ENCODE measurements around the gene URGCP. TPM values are rescaled to one million over a fixed set of nuclear protein-coding genes. Genes with fewer than 3 reads are reported as not detected.

URGCP gene
- total RNA-seq, 1 donor = 38.9 TPM

DNA sequence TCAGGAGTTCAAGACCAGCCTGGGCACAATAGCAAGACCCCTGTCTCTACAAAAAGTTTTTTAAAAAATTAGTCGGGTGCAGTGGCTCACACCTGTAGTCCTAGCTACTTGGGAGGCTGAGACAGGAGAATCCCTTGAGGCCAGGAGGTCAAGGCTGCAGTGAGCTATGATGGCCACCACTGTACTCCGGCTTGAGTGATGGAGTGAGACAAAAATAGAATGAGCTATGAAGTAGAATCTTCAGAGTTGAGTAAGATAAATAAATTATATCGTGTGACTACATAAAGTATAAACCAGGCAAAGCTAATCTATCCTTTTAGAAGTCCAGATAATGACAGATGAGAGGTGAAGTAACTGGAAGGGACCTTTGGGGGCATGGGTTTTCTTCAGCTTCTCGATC, 21.8 kb downstream of the URGCP start:
- TF ChIP-seq, protein P1, sequence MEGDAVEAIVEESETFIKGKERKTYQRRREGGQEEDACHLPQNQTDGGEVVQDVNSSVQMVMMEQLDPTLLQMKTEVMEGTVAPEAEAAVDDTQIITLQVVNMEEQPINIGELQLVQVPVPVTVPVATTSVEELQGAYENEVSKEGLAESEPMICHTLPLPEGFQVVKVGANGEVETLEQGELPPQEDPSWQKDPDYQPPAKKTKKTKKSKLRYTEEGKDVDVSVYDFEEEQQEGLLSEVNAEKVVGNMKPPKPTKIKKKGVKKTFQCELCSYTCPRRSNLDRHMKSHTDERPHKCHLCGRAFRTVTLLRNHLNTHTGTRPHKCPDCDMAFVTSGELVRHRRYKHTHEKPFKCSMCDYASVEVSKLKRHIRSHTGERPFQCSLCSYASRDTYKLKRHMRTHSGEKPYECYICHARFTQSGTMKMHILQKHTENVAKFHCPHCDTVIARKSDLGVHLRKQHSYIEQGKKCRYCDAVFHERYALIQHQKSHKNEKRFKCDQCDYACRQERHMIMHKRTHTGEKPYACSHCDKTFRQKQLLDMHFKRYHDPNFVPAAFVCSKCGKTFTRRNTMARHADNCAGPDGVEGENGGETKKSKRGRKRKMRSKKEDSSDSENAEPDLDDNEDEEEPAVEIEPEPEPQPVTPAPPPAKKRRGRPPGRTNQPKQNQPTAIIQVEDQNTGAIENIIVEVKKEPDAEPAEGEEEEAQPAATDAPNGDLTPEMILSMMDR (IDR thresholded peaks at IDR 0.05; ENCODE audit: insufficient read depth, low read depth, low read length) = no peak
- DNase-seq (ENCODE audit: low read depth) = no peak
- no peak overlapping the region for H3K4me3 ChIP-seq (ENCODE audit: low read depth, low read length)

DNA sequence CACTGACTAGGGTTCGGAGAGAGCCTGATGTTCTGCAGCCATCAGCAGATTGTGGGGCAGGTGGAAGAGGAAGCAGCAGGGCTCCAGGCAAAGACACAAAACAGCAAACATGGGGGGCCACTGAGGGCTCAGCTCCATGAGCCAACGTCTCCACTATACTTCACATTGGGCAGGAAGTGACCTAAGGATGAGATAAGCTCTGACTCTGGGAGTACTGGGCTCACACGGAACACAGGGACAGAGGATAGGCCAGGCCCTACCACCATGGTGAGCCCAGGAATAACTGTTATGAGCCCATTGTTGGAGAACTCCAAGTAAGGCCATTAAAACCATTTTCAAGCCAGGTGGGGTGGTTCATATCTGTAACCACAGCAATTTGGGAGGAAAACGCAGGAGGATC, 22.2 kb downstream of the URGCP start:
- DNase-seq (ENCODE audit: low read depth) = no peak
- H3K4me3 ChIP-seq (ENCODE audit: low read depth, low read length) = no peak overlapping the region
- TF ChIP-seq, protein P1 (IDR thresholded peaks at IDR 0.05; ENCODE audit: insufficient read depth, low read depth, low read length) = no peak

DNA sequence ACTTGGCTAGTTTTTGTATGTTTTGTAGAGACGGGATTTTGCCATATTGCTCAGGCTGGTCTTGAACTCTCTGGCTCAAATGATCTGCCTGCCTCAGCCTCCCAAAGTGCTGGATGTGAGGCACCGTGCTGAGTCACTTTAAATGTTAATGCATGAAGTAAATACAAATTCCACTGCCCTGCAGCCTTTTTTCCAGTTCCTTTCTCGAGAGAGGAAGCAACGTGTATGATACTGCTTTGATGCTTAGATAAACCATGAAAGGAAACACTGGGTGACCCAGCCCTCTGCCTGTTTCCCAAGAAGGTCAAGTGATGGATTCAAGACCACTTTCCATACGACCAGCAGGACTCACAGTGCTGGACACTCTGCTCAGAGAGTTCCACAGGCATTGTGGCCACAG, 25.8 kb downstream of the URGCP start:
- H3K4me3 ChIP-seq (ENCODE audit: low read depth, low read length) = no peak overlapping the region
- TF ChIP-seq, protein P1 (IDR thresholded peaks at IDR 0.05; ENCODE audit: insufficient read depth, low read depth, low read length) = no peak
- peak; percentile 55 for DNase-seq (ENCODE audit: low read depth)

DNA sequence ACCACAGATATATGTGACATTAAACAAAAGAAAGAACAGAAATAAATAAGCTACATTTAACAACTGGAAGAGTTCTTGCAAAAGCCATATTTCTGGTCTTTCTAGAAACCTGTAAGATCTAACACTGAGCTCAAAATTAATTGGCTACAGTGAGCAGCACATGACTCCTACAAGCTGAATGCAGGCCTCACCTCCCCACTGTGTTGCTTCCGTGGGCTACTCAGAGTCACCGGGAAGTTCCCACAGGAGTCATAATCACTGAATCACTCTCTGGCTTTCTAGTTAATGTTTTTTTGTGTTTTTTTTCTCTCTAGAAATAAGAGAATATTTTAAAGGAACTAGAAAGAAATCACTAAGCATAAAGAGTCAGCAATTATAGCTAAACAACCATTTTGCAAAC, 26.9 kb downstream of the URGCP start:
- peak; percentile 45 for DNase-seq (ENCODE audit: low read depth)
- H3K4me3 ChIP-seq (ENCODE audit: low read depth, low read length) = no peak overlapping the region
- TF ChIP-seq, protein P1 (IDR thresholded peaks at IDR 0.05; ENCODE audit: insufficient read depth, low read depth, low read length) = no peak

DNA sequence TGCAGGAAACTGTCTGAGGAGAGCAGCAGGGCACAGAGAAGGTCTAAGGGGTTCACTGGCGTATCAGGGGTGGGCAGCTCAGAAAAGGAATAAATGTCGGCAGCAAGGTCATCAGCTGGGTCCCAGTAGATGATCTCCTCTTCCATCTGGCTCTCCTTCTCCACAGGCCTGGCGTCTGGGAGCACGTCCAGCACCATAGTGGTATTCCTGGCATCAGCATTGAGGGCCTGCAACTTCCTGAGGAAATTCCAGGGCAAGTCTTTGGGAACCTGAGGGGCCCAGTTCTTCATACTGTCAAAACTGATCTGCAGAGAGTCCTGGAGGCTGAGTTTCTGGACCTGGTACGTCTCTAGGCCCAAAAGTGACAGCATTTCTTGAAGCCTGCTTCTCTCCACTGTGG, 27.5 kb downstream of the URGCP start:
- H3K4me3 ChIP-seq (ENCODE audit: low read depth, low read length) = no peak overlapping the region
- DNase-seq (ENCODE audit: low read depth) = peak; percentile 26
- TF ChIP-seq, protein P1 (IDR thresholded peaks at IDR 0.05; ENCODE audit: insufficient read depth, low read depth, low read length) = no peak

DNA sequence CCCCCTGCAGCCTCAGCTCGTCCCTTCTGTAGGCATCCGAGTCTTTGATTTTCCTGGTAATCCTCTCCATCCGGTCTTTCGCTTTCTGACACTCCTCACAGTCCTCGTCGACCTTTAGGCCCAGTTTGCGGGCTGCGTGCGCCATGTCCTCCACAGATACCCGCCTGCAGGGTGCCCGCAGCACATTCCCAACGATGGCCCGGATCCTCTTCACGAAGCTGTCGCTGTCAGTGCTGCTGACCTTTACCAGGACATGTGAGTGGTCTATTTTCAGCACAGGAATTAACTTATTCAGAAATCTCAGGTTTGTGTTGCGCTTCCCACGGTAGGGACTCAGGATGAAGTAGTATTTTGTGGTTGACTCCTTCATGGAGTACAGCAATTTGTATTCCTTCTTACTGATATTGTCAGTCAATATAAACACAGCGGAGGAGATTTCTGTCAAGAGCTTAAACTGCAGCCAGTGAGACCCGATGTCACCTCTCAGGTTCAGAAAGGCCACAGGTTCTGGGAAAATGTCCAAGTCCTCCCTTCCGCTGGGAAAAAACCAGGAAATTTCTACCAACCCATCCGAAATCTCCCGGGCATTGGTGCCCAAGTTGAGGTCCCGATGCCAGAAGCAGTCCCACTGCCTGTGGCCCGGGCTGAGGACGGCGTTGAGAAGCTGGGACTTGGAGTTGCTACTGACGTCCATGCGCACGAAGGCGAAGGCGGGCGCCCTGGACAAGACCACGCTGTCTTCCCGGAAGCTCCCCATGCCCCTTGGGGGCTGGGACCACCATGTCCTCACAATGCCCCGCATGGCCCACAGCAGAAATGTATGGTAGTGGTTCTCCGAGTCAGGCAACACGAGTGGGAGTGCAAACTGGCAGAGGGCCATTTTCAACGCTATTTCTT, 28.2 kb downstream of the URGCP start:
- no peak overlapping the region for H3K4me3 ChIP-seq (ENCODE audit: low read depth, low read length)
- TF ChIP-seq, protein P1 (IDR thresholded peaks at IDR 0.05; ENCODE audit: insufficient read depth, low read depth, low read length) = no peak
- no peak for DNase-seq (ENCODE audit: low read depth)
